GM18499 (cell line): Measurements from ENCODE around the gene CD300E.
"Not testable (repeated sequence)": the region's sequence is repeated elsewhere in the genome, so short reads cannot be mapped to it uniquely, and the experiment has no call there.

Source experiments
- ATAC-seq: cut with Tn5 transposase; IDR thresholded peaks from one replicate; pipeline ENCODE4 v1.9.1; 2021; ENCODE audit warnings: moderate number of reproducible peaks; ENCODE audit not compliant: insufficient read depth, unreplicated experiment

CD300E gene

GRCh38 chr17:74636541-74637085 is 13.1 kb upstream of the CD300E start:
- not testable (repeated sequence) for ATAC-seq

- ATAC-seq: no peak
Observed at GRCh38 chr17:74635418-74635817, 11.9 kb upstream of the CD300E start.

GRCh38 chr17:74633326-74633725 is 9.8 kb upstream of the CD300E start:
- ATAC-seq: no peak

GRCh38 chr17:74632617-74633016 is 9.1 kb upstream of the CD300E start:
- ATAC-seq: no peak

- ATAC-seq: no peak
Observed at GRCh38 chr17:74631468-74632450, 8.2 kb upstream of the CD300E start.

GRCh38 chr17:74630251-74630650 is 6.7 kb upstream of the CD300E start:
- not testable (repeated sequence) for ATAC-seq

GRCh38 chr17:74625661-74626060 is 2.1 kb upstream of the CD300E start:
- ATAC-seq: no peak

GRCh38 chr17:74624131-74624530 is 593 bp upstream of the CD300E start:
- no peak for ATAC-seq

- ATAC-seq: no peak
Observed at GRCh38 chr17:74619077-74619673, 4.4 kb downstream of the CD300E start.

- ATAC-seq: no peak
Observed at GRCh38 chr17:74618451-74618850, 5.1 kb downstream of the CD300E start.

GRCh38 chr17:74616696-74617095 is 6.8 kb downstream of the CD300E start:
- no peak for ATAC-seq

- ATAC-seq: no peak
Observed at GRCh38 chr17:74612046-74612445, 11.5 kb downstream of the CD300E start.

- ATAC-seq: no peak
Observed at GRCh38 chr17:74610108-74610507, 13.4 kb downstream of the CD300E start.

- ATAC-seq: no peak
Observed at GRCh38 chr17:74608511-74608910, 15.0 kb downstream of the CD300E start.

- ATAC-seq: no peak
Observed at GRCh38 chr17:74607221-74607620, 16.3 kb downstream of the CD300E start.

GRCh38 chr17:74606050-74606449 is 17.5 kb downstream of the CD300E start:
- ATAC-seq: no peak

GRCh38 chr17:74605361-74605760 is 18.2 kb downstream of the CD300E start:
- ATAC-seq: no peak

- no peak for ATAC-seq
Observed at GRCh38 chr17:74604761-74605160, 18.8 kb downstream of the CD300E start.

- no peak for ATAC-seq
Observed at GRCh38 chr17:74604200-74604599, 19.3 kb downstream of the CD300E start.

GRCh38 chr17:74603746-74604145 is 19.8 kb downstream of the CD300E start:
- ATAC-seq: no peak

- ATAC-seq: no peak
Observed at GRCh38 chr17:74603037-74603635, 20.4 kb downstream of the CD300E start.
